ENCODE results near the gene ZNF3.

Gene ZNF3

DNA sequence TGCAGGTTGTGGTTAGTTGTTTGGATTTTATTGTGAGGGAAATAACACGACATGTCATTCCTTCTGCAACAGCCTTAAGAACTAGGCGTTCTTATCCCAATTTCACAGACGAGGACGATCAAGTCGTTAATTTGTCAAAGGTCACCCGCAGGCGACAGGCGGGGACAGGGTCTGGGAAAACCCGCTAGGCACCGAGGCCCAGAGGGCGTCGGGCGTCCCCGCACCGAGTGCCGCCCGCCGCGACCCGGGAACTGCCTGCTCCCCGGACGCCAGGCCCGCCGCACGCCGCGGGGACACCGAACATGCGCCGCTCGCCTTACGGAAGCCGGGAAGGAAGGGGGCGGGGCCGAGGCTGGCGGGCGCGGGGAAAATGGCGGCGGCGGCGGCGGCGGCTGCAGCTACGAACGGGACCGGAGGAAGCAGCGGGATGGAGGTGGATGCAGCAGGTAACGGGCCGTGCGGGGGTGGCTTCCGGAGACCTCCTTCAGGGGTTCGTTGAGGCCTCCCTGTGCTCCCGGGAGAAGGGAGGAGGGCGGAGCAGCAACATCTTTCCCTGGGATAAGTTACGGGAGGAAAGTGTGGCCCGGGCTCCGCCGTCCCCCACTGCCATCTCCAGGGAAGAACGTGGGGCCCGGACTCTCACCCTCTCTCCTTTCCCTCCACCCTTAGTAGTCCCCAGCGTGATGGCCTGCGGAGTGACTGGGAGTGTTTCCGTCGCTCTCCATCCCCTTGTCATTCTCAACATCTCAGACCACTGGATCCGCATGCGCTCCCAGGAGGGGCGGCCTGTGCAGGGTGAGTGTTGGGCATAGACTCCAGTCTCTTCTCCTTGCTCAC lies 7.3 kb upstream of the ZNF3 start, which contains the start of gene COPS6:
TSS of gene COPS6 (plus strand) at position 349 of the 837 bp plus-strand sequence. CDS start at position 371, 22 bp downstream.
- DNase-seq (ENCODE audit: low spot score): peak; percentile 85

DNA sequence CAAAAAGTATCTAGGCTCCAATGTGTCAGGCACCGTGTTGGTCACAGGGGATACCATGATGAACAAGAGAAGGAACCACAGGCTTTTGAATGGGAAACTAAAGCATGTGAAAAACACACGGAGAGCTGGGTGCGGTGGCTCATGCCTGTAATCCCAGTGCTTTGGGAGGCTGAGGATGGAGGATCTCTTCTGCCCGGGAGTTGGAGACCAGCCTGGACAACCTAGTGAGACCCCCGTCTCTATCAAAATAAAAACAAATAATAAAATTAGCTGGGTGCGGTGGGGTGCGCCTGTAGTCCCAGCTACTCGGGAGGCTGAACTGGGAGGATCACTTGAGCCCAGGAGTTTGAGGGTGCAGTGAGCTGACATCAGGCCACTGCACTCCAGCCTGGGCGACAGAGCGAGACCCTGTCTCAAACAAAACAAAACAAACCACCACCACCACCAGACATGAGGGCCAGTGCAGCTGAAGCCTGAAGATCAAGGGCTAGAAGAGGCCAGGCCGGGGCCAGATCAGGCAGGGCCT lies 6.6 kb upstream of the ZNF3 start:
- no peak for DNase-seq (ENCODE audit: low spot score)

- DNase-seq (ENCODE audit: low spot score): no peak
Observed at GRCh38 chr7:100087055-100087750, 5.7 kb upstream of the ZNF3 start.

DNA sequence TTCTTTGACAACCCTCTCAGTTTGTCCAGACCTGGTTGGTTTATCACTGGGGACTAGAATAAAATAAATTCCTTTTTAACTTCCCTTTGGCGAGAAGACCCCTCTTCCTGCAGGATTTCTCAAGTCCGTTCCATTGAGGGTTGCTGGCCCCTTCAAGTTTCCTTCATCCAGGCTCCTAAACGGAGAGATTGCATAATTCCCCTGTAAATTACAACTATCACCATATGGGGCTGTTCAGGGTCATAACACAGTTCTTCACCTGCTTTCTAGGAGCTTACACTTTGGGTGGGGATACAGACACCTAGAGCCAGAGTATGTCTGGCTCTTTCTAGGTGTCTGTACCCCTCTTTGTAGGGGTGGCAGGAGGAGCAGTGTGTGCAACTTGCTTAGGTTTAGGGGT lies 4.0 kb upstream of the ZNF3 start:
- DNase-seq (ENCODE audit: low spot score): no peak

DNA sequence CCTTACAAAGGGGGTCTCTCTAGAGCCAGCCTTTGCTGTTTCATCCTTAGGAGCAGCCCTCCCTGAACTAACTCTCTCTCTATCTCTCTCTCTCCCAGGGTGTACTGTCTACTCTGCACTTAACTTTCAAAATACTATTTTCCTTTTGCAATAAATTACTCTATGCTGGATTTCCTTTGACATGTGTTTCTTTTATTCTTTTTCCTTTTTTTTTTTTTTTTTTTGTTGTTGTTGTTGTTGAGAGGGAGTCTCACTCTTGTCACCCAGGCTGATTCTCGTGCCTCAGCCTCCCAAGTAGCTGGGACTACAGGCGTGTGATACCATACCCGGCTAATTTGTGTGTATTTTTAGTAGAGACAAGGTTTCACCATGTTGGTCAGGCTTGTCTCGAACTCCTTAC lies 1.5 kb upstream of the ZNF3 start:
- DNase-seq (ENCODE audit: low spot score): no peak

GRCh38 chr7:100080907-100081534 lies 502 bp downstream of the ZNF3 start:
- no peak for DNase-seq (ENCODE audit: low spot score)

DNA sequence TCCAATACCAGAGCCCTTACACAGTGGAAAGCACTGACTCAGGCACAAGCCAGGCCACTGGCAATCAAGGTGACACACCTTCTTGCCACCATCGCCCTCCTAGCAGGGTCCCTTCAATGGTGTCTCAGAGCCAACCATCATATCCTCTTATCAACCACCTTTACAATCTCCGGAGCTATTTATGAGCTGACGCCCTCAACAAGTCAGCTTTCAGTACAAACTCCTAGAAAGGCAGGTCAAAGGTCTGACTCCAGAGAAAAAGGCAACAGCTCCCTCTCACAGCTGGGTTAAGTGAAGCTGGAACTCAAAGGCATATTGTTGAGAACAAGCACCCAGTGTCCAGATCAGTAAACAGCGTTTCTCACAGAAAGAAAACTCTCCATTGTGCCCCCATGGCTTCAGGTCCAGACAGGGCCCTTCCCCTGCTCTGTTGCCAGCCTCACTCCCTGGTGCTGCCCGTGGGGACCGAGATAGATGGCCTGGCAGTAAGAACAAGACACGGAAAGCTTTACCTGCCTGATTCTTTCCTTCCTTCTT lies 2.4 kb downstream of the ZNF3 start:
- no peak for DNase-seq (ENCODE audit: low spot score)

- no peak for DNase-seq (ENCODE audit: low spot score)
Observed at GRCh38 chr7:100077205-100077604, 4.3 kb downstream of the ZNF3 start.

DNA sequence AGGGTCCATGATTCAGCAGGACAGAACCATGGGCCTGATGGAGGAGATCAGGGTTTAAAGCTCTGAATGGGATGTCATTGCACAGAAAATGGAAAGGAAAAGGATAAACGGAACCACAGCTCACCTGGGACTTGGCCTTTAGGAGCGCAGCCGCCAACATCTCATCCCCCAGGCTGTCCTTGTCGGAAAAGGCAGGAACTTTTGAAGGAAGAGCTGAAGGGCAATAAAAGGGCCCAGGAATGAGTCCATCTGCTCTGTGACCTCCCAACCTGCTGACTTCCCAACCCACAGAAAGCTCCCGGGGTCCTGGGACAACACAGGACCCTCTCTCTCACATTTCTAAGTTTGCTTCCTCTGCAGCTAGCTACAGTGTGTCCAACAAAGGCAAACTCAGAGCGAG lies 6.1 kb downstream of the ZNF3 start:
- no peak for DNase-seq (ENCODE audit: low spot score)

GRCh38 chr7:100074841-100075240 lies 6.7 kb downstream of the ZNF3 start:
- no peak for DNase-seq (ENCODE audit: low spot score)

- DNase-seq (ENCODE audit: low spot score): no peak
Observed at GRCh38 chr7:100072462-100072861, 9.1 kb downstream of the ZNF3 start.

GRCh38 chr7:100071018-100071723 lies 10.4 kb downstream of the ZNF3 start:
- DNase-seq (ENCODE audit: low spot score): no peak

DNA sequence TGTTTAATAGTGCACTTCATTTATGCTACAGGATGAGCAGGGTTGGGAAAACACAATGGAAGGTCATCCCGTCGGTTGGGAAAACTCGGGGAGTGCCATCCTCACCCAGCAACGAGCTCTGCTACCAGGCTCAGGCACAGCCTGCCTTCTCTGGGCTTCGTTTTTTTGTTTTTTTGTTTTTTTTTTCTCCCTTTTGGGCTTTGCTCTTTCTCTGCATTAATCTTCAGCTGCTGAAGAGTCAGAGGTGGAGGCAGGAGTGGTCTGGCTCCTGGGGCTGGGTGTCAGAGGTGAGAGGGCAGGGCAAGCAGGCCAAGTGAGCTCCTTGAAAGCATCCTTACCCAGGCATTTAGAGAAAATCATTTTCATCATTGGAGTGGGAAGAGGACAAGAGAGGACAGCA lies 11.5 kb downstream of the ZNF3 start:
- DNase-seq (ENCODE audit: low spot score): no peak

DNA sequence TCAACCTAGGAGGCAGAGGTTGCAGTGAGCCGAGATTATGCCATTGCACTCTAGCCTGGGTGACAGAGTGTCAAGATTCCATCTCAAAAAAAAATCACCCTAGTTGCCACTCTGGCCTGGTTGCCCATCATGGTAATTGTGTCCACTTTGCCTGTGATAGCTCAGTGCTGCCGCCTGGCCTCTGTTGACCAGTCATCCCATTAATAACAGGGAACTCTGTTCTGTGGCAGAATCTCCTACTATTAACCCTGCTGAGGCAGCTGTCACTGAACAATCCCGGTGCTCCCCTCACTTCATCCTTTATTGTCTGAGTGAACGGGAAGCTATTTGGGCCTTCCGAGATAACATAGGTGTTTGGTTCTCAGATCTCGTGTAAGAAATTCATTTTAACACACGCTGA lies 14.6 kb downstream of the ZNF3 start:
- no peak for DNase-seq (ENCODE audit: low spot score)

DNA sequence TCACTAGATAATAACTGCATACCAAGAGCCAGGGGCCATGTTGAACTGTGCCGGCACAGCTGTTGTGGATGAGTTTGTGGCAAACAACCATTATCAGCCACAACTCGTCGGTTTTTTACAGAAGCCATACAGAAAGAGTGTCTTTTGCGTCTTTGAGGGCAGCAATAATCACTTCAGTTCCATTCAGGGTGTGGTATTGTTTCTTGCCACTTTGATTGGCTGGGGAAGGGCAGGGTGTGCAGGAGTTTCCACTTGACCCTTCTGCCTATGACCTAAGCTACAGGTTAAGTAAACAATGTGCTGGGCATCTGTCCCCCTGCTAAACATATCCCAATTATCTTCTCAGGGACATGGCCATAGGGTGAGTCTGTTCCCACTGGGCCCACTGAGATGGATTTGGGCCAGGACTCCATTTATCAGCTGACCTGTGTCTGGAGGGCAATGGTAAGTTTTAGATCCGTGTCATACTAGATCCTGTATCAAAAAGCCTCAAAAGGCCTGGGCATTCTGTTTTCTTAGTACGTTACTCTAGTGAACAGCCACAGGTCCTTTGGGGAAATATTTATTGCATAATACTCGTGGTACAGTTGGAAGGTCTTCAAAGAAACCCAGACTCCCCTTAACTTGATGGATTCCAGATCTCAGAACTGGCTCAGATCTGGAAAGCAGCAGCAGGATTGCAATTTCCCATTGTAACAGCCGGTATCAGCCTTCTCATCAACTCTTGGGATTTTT lies 15.9 kb downstream of the ZNF3 start:
- no peak for DNase-seq (ENCODE audit: low spot score)

DNA sequence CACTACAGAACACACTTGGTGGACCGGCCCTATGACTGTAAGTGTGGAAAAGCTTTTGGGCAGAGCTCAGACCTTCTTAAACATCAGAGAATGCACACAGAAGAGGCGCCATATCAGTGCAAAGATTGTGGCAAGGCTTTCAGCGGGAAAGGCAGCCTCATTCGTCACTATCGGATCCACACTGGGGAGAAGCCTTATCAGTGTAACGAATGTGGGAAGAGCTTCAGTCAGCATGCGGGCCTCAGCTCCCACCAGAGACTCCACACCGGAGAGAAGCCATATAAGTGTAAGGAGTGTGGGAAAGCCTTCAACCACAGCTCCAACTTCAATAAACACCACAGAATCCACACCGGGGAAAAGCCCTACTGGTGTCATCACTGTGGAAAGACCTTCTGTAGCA lies 17.4 kb downstream of the ZNF3 start:
- DNase-seq (ENCODE audit: low spot score): no peak

GRCh38 chr7:100063376-100063775 lies 18.1 kb downstream of the ZNF3 start:
- DNase-seq (ENCODE audit: low spot score): no peak

DNA sequence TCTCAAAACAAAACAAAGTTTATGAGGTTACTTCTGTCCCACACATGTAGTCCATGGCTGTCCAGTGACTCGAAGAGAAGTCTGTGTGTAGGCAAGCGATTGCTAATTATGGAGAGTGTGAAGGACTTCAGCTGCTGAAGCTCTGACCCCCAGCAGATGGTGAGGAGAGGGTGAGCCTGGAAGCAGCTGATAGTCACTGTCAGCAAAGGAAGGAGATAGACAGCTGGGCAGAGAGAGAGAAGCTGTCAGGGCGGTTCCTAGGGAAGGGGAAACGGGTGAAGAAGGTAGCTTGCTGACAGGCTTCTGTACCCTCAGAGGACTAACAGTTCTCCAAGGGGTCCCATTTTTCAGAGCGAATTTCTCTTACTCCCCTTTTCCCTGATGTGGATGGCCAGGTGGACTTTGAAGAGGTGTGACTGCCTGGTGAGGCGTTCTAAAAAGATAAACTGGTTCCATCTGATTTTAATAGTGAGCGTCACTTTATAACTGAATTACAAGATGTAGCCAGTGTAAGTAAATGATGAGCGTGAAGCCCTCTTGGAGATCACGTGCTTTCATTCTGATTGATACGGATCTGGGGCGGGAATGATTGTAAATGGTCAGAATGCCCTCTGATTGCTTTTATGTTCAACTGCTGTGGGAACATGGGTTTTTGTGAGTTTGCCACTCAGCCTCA lies 19.9 kb downstream of the ZNF3 start:
- DNase-seq (ENCODE audit: low spot score): no peak

- no peak for DNase-seq (ENCODE audit: low spot score)
Observed at GRCh38 chr7:100059251-100059739, 22.2 kb downstream of the ZNF3 start.

- no peak for DNase-seq (ENCODE audit: low spot score)
Observed at GRCh38 chr7:100057006-100057405, 24.5 kb downstream of the ZNF3 start.

Data from CD4-positive, alpha-beta T cell treated with Interleukin-2 at 100 ng/mL for 4 hours (primary cell).